GM15510 (cell line): ENCODE data around the gene SPEF2.

Source experiments
- POLR2A ChIP-seq: IDR thresholded peaks from 3 replicates; pipeline ENCODE4 v1.6.1; 2011; ENCODE audit warnings: borderline replicate concordance; ENCODE audit not compliant: insufficient read length; ENCODE audit errors: extremely low read depth

Gene SPEF2

DNA sequence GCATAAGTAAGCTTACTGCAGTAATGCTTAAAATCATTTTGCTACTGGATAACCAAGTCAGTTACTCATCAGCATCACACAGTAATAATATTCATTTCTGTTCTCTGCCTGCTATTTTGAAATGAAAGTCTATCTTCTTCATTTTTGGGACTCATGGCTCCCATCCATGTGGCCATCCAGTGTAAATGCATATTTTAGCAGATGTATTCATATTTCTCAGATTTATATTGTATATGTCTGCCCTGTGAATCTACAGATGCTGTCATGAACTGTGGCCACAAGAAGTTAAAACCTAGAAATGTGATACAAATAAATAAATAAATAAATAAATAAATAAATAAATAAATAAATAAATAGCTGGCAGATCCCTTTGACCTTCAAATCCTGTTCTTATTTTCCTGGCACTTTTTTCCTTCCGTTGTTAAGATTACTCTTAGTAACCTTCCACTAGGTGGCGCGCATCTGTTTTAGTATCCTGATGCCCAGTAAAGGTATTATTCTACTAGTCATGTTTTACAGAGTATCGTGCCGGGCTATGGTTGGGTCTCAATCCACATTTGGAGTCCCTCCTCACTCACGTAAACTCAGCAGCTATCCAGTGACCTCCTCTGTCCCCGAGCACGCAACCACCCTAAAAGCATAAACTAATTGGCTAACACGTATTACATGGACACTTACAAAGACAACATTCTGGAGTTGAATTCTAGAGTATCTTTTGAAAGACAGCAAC is 159.9 kb downstream of the SPEF2 start:
- no peak for TF ChIP-seq POLR2A

DNA sequence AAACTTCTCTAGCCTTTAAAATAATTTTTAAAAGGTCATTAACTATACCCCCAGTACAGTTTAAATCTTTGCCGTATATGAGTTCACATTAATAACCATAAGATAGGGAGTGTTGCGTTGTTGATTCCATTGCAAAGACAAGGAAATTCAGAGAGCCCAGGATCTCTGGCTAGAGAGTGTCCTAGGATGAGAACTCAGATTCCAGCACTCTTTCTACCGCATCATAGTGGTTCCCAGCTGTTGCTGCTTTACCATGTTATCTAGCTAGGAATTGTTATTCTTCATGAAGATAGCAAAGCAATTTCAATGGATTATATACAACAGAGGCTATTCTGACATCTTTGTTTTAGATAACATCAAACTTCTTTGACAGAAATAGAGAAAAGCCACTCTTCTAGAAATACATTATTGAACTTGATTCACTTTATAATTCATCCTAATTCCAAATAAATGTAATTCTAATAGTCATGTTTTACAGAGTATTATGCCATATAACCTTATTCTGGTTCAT is 160.7 kb downstream of the SPEF2 start:
- TF ChIP-seq POLR2A = no peak

DNA sequence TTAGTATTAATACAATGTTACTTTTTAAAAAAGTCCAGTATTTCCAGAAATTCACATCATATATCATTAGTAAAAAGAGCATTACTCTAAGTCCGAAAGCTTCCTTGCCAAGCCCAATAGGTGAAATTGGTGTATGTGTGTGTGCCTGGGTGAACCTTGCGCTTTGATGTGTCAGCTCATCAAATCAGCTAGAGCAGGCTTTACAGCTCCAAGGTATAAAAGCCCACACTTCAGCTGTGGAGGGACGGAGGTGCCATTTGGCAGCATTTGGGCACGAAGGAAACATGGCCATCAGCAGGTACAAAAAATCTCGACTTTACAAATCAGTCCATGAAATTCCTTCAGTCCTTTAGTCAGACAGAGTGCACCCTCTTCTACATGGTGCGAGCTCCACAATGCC is 162.6 kb downstream of the SPEF2 start:
- no peak for TF ChIP-seq POLR2A

DNA sequence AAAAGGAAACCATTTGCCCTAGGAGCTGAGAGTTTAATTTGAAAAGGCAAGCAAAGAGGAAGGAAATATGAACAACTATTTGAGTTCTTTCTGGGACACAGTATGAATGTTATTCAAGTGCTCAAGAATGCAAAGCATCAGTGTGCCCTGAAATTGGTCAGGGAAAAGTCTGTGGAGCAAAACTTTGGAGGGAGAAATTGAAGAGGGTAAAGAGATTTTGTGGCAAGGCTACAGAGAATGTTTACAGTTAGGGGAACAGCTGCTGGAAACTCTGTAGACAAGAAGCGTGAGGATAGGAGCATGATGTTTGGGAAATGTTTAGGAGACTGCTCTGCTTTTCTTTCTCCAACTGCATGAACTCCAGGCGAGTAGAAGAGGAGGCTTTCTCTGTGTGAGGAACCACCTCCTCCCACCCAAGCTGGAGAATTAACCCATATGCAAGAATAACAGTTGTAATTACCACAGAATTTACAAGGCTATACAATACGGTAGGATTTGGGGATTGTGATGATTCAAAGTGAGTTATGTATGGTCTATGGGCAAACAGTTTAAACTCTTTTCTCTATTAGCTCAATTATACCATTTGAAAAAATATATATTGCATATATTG is 163.6 kb downstream of the SPEF2 start:
- TF ChIP-seq POLR2A = no peak

DNA sequence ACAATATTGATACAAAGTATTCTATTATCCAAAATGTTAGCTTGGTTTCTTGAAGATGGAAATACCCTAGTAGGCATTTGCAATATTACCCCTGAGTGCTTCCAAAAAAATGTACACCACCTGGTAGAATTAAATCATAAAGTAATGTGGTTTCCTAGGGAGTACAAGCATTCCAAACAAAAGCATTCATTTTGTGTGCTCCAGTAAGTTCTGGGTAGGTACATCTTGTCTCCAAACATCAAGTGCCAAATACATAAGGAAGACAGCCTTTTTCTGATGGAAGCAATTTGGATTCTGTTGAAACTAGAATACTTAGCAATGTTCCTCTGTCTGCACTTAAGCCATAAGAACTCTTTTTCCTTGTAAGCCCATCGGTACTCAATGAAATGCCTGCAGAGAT is 165.9 kb downstream of the SPEF2 start:
- TF ChIP-seq POLR2A = no peak

DNA sequence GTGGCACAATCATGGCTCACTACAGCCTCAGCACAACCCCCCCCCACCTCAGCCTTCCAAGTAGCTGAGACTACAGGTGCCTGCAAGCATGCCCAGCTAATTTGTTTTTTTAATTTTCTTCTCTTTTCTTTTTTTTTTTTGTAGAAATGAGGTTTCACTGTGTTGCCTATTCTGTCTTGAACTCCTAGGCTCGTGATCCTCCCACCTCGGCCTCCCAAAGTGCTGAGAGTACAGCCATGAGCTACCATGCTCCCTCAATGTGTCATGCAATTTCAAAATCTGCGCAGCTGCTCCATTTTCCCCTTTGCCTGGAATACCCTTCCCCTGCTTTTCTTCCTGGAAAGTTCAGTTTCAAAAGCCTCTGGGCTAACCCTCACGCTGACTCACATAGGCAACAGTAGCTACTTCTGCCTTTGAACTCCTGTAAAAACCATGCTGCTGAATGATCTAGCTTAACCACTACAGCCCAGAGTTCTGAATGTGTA is 168.0 kb downstream of the SPEF2 start:
- no peak for TF ChIP-seq POLR2A

DNA sequence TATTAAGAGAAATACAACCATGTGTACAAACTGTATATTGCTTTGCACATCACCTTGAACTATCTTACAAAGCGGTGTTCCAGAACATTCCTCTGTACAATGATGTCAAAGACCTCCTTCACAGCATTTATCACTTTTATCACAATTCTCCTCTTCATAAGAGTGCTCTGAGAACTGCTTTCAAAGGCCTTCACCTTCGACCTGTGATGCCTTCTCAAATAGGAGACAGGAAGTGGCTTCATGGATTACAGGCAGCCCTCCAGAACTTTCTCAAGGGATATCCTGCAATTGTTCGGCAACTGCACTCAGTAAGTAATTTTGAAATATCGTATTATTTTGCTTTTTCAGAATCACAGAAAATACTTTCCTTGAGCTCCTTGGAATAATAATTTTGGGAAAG is 171.1 kb downstream of the SPEF2 start:
- TF ChIP-seq POLR2A = no peak

DNA sequence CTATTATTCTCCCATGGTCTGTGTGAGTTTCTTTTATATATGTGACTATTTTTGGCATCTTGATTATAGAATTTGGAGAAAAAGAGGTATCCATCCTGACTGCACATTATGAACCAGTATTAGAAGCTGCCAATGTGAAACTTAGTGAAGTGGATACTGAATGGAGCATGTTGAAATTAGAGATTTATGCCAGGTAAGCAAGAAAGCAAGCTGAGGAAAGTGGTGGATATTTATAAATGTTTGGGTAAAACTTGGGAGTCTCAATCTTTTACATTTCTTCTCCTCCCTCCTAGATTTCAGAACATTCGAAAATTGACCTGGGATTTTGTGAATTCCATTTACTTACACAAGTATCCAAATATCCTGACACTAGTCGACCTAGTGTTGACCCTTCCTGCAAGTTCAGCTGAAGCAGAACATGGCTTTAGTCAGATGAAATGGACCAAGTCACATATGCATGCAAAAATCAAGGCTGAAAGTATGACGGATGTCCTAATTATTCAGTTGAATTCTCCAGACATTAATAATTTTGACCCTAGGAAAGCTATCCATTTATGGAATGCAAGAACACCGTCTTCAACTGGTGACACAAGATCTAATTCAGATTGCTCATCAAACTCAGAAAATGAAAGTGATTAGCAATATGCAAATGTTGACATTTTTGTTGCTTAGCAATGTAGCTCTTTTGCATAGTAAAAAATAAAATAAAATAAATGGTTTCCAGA is 172.2 kb downstream of the SPEF2 start:
- TF ChIP-seq POLR2A = no peak

DNA sequence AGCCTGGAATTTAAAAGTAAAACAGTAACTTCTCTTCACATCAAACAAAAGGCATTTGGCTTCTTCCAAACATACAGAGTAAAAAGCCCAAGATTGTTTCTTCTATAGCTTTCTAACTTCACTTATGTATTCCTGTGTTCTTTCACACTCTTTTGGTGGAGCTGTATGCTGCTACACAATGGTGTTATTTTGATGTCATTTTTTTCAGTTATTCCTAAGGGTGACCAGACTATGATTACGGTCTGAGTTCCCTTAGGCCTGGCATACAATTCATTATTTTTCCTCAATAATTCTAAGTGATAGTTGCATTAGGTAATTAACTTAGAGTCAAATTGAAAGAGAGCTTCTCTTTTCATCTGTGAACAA is 172.8 kb downstream of the SPEF2 start:
- no peak for TF ChIP-seq POLR2A

DNA sequence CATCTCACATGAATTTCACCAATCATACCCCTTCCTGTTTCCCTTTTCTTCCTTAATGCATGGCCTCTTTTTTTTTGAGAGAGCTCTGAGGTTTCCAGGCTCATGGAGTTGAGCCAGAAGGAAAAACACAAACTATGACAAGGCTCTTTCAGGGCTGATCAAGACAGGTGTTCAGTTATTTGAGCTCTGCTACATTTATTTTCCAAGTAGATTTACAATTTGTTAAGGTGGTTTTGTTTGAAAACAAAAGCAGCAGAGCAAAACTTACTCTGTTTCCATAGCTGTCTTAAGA is 176.6 kb downstream of the SPEF2 start:
- no peak for TF ChIP-seq POLR2A

DNA sequence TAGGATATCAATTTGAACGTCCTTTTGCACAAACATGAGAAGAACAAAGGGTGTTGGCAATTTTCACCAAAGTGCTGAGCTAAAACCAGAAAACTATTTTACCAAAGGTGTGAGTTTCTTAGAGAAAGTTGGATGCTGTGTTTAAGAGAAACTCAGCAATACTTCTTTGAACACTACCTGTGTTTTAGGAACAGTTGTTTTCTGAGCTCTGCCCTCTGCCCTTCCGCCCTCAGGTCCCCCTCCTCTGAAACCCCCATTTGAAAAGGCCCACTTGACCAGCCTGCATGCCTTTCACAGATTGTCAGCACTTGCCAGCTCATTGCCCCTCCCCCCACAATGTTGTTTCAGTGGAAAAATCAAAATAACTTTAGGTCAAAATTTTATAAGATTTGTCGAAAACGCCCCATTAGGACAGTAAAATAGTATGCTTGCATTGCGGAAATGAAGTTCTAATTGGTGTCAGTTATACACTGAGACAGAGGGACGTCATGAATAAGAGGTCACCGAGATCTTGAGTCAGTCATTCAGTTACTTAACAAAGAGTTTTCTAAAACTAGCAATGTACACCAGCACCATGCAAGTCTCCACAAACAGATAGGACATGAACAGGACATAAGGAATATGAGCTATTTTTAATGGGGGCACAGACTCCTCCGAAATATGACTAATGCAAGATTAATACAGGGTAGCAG is 177.2 kb downstream of the SPEF2 start:
- no peak for TF ChIP-seq POLR2A

DNA sequence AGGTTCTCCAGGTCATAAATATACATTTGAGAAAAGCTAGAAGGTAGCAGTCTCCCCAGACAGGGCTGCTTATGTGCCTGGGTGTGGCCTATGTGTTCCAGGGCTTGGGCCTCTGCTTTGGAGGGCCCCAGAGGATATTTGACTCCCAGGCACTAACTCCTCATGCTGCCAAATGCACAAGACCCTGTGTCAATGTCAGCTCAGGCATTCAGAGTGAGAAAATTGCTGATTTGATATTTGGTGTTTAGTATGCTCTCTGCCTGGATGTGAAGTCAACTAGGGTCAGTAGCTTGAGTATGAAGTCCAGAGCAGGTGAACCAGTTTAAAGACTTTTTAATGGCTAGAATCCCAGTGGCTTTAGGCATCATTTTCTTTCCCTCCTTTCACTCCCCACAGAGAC is 181.5 kb downstream of the SPEF2 start:
- no peak for TF ChIP-seq POLR2A

DNA sequence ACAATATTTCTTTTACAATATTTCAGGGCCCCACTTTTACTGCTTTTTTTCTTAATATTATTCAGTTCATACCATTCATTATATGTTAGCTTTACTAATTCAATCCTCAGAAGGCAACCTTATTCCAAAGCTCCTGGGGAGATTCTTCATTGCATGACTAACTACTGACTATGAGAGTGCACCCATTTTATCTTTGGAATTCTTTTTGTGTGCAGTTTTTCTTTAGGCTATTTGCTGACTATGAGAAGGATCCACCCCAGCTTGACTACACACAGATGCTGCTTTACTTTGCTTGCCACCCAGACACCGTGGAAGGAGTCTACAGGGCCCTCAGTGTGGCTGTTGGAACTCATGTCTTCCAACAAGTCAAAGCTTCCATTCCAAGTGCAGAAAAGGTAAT is 182.1 kb downstream of the SPEF2 start:
- no peak for TF ChIP-seq POLR2A

DNA sequence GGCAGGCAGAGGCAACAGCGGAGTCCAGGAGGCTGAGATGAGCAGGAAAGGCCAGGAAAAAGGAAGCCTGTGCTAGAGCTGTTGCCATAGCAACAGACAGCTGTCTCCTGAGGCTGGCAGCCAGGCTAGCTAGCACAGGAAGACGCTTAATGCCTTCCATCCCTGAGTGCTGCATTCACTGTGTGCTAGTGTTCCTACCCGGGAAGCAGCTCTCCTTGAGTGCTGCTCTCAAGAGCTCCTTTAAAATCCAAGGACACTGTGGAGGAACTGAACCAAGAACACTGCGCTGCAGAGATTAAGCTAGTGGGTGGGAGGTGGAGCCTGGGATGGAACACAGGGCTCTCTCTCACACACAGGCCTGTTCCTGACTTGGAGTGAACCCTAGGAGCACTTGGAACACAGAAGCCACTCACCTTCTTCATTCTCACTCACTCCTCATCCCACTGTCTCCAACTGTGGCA is 185.6 kb downstream of the SPEF2 start:
- TF ChIP-seq POLR2A = no peak

DNA sequence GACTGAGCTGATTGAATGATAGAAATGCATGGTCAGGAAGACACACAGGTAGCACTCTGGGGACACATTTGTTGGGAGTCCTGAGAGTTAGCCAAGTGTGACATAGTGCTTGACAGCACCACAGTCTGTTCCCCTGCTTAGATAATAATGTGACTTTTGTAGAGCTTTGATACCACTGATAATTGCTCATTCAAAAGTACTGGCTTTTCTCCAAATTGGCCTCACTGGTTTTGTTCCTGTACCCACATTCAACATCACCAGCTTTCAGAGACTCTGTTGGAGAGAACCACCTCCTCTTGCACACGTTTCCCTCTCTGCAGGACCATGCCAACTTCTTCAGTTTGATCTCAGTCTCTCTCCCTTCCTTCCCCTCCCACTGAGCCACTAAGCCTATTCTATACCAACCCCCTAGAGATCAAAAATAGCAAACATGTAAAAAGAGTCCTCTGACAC is 186.6 kb downstream of the SPEF2 start:
- TF ChIP-seq POLR2A = no peak
